AG10803 (cell line): Measurements from ENCODE around the gene PIEZO1.
A peak's percentile ranks its signal among the peaks of the same experiment; 100 is the strongest.

Experiments used
- DNase-seq: peaks from one replicate; pipeline ENCODE4 v3.0.0; 2010; ENCODE audit warnings: low read depth
- H3K4me3 ChIP-seq: 2 replicates; pipeline ENCODE4 v1.5.1; 2011; ENCODE audit warnings: mild to moderate bottlenecking, low read length, control low read depth
- TF ChIP-seq, protein P1 (sequence below): conservative IDR thresholded peaks from 2 replicates; pipeline ENCODE4 v1.5.1; 2011; ENCODE audit warnings: mild to moderate bottlenecking, low read length, control low read depth, inconsistent platforms

The PIEZO1 gene

DNA sequence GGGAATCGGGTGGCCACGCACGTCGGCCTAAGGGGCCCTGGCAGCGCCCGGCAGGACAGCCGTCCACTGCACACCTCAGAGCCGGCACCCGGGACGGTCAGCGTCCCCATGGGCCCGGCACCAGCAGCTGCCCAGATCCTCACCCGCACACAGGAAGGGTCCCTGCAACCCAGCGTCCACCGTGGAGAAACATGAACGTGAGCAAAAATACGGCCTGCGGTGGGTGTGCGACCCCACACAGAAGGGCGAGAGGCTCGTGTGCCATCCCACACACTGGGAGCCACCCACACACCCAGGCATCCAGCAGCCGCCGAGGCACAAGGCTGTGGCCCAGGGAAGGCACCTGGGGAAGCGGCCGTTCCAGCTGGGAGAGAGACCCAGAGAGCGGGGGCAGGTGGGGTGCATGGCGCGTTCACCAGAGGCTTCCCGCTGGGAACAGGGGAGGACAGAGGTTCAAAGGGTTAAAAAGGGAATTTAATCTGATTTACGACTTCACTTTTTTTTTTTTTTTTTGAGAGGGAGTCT lies 6.4 kb downstream of the PIEZO1 start:
- no peak overlapping the region for H3K4me3 ChIP-seq
- TF ChIP-seq, protein P1, sequence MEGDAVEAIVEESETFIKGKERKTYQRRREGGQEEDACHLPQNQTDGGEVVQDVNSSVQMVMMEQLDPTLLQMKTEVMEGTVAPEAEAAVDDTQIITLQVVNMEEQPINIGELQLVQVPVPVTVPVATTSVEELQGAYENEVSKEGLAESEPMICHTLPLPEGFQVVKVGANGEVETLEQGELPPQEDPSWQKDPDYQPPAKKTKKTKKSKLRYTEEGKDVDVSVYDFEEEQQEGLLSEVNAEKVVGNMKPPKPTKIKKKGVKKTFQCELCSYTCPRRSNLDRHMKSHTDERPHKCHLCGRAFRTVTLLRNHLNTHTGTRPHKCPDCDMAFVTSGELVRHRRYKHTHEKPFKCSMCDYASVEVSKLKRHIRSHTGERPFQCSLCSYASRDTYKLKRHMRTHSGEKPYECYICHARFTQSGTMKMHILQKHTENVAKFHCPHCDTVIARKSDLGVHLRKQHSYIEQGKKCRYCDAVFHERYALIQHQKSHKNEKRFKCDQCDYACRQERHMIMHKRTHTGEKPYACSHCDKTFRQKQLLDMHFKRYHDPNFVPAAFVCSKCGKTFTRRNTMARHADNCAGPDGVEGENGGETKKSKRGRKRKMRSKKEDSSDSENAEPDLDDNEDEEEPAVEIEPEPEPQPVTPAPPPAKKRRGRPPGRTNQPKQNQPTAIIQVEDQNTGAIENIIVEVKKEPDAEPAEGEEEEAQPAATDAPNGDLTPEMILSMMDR, result no peak
- no peak for DNase-seq

DNA sequence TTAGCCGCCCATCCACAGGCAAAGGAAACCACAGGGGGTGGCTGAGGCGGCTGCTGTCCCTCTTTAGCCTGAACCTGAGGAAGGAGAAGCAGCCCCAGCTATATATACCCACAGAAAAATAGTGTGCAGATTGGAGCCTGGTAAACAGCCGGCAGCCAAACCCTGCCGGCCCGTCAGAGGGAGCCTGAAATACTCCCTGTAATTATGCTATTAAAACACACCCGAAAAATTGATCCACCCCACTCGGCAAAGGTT lies 6.8 kb downstream of the PIEZO1 start:
- no peak for DNase-seq
- no peak overlapping the region for H3K4me3 ChIP-seq
- TF ChIP-seq, protein P1, result no peak

DNA sequence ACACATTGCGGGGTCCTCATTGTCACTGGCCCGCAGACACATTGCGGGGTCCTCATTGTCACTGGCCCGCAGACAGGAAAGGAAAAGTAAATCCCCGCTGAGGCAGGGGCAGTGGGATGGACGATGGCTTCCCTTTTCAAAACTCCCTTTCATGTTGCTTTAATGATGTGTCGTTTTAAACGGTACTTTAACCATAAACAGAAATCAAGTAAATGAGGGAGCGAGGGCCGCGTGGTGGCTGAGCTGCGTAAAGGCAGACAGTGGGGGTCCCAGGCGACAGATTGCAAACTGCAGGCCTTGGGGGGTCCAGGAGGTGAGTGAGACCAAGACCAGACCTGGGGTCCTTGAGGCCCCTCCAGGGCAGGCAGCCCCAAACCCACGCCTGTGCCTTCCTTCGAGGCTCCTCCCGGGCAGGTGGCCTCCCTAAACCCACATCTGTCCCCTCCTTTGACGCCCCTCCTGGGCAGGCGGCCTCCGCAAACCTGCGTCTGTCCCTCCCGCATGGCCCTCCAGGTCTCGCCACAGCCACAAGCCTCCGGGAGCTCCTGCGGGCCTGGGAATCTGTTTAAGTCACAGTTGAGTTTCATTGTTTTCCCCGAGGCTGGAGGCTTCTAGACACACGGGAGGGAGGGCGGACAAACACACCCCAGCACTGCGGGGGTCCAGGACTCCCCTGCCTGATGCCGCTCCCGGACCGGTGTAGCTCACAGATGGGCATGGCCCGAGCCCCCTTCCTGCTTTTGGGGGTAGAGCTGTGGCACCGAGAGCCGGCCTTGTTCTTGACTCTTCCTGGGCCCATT lies 7.3 kb downstream of the PIEZO1 start:
- DNase-seq, result no peak
- TF ChIP-seq, protein P1, result no peak
- no peak overlapping the region for H3K4me3 ChIP-seq

DNA sequence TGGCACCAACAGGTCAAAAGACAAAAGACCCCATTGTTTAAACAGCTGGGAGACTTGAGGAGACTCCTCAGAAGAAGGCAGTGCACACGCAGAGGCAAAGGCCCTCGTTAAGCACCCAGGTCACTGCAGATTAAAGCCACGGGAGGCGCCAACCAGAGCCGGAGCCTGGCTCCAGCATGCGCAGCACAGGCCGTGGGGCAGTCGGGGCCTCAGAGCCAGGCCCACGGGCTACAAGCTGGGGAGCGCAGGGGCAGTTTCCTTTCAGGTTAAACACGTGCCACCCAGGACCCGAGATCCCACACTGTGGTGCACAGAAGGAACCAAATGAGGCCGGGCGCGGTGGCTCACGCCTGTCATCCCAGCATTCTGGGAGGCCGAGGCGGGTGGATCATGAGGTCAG lies 9.2 kb downstream of the PIEZO1 start:
- TF ChIP-seq, protein P1, result no peak
- no peak for DNase-seq
- H3K4me3 ChIP-seq, result no peak overlapping the region

DNA sequence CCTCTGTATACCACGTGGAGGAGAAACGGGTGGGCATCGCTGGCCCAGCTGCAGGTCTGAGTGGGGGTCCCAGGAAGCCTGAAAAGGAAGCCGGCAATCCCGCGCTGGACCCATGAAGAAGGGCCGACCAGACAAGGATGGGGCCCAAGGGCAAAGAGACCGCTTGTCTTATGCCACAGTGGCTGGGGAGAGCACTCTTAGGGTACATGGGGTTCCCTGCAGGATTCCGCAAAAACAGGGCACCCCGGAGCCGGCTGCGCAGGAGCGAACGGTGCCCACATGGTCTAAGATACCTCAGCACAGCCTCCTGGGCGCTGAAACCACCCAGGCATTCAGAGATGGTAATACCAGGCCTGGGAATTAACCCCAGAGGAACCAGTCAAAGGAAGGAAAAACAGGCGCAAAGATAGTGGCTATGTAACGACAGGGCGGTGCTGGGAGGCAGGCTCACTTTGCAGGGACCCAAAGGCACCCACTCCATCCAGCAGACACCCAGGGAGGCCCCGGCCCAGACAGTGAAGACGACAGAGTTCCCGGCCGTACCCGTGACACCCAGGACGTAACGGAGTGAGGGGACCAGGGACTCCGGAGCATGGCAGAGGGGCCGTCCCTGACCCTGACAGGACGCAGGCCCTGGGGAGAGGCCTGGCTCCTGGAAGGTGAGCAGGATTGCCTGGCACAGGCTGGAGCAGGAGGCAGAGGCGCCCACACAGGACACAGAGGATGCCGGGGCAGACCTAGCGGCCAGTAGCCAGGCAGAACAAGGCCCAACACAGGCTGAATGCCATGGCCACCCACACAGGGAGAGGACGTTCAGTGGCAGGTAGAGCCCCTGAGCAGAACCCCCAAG lies 10.3 kb downstream of the PIEZO1 start:
- no peak for DNase-seq
- H3K4me3 ChIP-seq, result no peak overlapping the region
- TF ChIP-seq, protein P1, result no peak

DNA sequence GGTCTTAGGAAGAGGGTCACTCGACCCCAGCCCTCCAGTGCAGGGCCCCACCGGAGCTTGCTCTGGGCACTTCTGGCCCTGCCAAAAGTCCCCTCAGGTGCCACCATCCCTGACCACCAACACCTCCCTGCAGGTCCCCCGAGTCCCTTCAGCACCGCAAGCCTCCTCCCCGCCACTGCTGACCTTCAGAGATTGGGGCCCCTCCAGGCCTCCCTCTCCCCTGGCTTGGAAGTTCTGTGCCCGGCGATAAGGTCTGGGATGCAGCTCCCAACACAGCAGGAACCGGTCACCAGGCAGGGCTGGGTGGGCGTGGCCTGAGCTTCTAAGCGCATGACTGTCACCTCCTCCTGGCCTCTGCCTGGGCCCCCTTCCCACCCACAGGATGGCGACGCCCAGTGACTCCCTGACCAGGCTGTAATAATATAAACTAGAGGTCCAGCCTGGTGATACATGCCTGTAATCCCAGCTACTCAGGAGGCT lies 11.2 kb downstream of the PIEZO1 start:
- peak; percentile 72 for DNase-seq
- no peak overlapping the region for H3K4me3 ChIP-seq
- TF ChIP-seq, protein P1, result no peak
